Sigmoid colon (tissue), 7 donors: ENCODE results near the gene UBXN7. TPM values are rescaled to one million over a fixed set of nuclear protein-coding genes. Genes with fewer than 3 reads are reported as not detected.

Experiments
- DNase-seq: peaks from one replicate; pipeline ENCODE4 v3.0.0-alpha.2; 2019
- H3K27ac ChIP-seq, 4 donors: fragments of 200-600 bp; sonication (generic); one replicate each; pipeline ENCODE4 v1.5.1; 2016 to 2019; ENCODE audit warnings: mild to moderate bottlenecking in 1 of 4
- H3K27me3 ChIP-seq, 3 donors: fragments of 200-600 bp; sonication (generic); one replicate each; pipeline ENCODE4 v1.5.1; 2019; ENCODE audit warnings: mild to moderate bottlenecking in 1 of 3
- H3K36me3 ChIP-seq, 4 donors: fragments of 200-600 bp; sonication (generic); one replicate each; pipeline ENCODE4 v1.5.1; 2016 to 2019
- H3K4me1 ChIP-seq, 4 donors: fragments of 200-600 bp; sonication (generic); one replicate each; pipeline ENCODE4 v1.5.1; 2017 to 2019
- H3K4me3 ChIP-seq, 4 donors: fragments of 200-600 bp; sonication (generic); one replicate each; pipeline ENCODE4 v1.5.1; 2017 to 2019; ENCODE audit warnings: mild to moderate bottlenecking in 2 of 4, moderate library complexity in 1 of 4
- H3K9me3 ChIP-seq, 4 donors: fragments of 200-600 bp in 3 of 4; sonication (generic) in 3 of 4; one replicate each; pipeline versions ENCODE4 v1.5.1 to v1.6.1; 2013 to 2019
- EP300 ChIP-seq, 4 donors: sonication (generic); formaldehyde crosslinking; IDR thresholded peaks; one replicate each; pipeline ENCODE4 v1.6.1; 2017; ENCODE audit warnings: antibody characterized with exemption in 4 of 4
- POLR2A ChIP-seq, 2 donors: fragments of 450-650 bp; IDR thresholded peaks; one replicate each; pipeline ENCODE4 v1.6.1; 2016; ENCODE audit warnings: antibody characterized with exemption in 2 of 2, mild to moderate bottlenecking in 2 of 2, moderate library complexity in 2 of 2
- POLR2AphosphoS5 ChIP-seq, 4 donors: sonication (generic); formaldehyde crosslinking; IDR thresholded peaks; one replicate each; pipeline ENCODE4 v1.6.1; 2017; ENCODE audit warnings: antibody characterized with exemption in 4 of 4
- WGBS, 2 donors: extraction: QIAGEN DNeasy Blood & Tissue Kit; methylation state at CpG; one replicate each; pipeline ENCODE4 v1.1.7; 2013; 5-methylcytosine and 5-hydroxymethylcytosine counted together
- intact Hi-C: fragments of 100-400 bp; cut with DNase I; formaldehyde crosslinking; loops from one replicate; pipeline ENCODE4 v1.15.1; 2023
- polyA plus RNA-seq, 3 donors: library from polyadenylated mRNA; stranded (reverse); fragments of 200-250 nt; gene quantifications; one replicate each; pipeline ENCODE4 v1.2.3, GENCODE V29; 2013
- total RNA-seq, 4 donors: library from RNA; depleted of rRNA; stranded (reverse); fragments of >200 nt; gene quantifications; one replicate each; pipeline ENCODE4 v1.1.0, GENCODE V29; 2016
- TF ChIP-seq, protein P1 (sequence below), 4 experiments: fragments of 450-650 bp in 3 of 4; fragments of 200-600 bp in 1 of 4; IDR thresholded peaks; one replicate each; pipeline ENCODE4 v1.5.1; 2016 to 2019; ENCODE audit warnings: antibody characterized with exemption in 4 of 4, mild to moderate bottlenecking in 3 of 4, moderate library complexity in 2 of 4
- donor health status: healthy with polysubstance abuse.
- donor health status: Bipolar disorder and iron deficiency.
- donor health status: healthy.

UBXN7 gene
- total and polyA plus RNA-seq, 7 donors = 3.9 to 22.4 (median 14.7) TPM

DNA sequence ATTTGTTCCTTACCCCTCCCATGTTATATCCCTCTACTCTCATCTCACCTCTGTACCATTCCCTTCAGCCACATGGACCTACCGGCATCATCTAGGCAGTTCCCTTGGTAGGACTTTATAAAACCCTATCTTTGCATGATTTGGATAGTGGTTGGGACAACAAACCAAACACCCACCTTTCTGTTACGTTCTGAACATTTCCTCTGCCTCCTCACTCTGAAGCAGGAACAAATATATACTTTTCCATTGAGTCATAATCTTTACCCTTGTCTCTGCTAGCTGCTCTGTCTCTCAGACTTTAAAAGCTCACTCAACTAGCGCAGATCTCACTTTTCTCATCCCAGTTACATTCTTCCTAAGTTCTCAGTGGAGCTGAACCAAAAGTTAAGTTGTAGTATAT lies 17.8 kb downstream of the UBXN7 start:
- no peak for DNase-seq
- Histone ChIP-seq H3K27me3 (no peaks in the 10 kb centered on the region), H3K4me3 (no peak overlapping the region), H3K9me3 (no peaks in the 10 kb centered on the region), H3K4me1 (peaks cover 0 to 32% (median 17%) of the 10 kb centered on the region in 4 donors), H3K27ac (no peak overlapping the region), H3K36me3 (no peaks in the 10 kb centered on the region)
- 81 to 87% methylated on average over 3 of the region's 3 CpGs for WGBS, 2 donors
- intact Hi-C loops = no loop called here
- TF ChIP-seq EP300 (IDR thresholded peaks at IDR 0.05) (no peak), POLR2AphosphoS5 (IDR thresholded peaks at IDR 0.05) (no peak), POLR2A (IDR thresholded peaks at IDR 0.05) (no peak)
- TF ChIP-seq, protein P1, sequence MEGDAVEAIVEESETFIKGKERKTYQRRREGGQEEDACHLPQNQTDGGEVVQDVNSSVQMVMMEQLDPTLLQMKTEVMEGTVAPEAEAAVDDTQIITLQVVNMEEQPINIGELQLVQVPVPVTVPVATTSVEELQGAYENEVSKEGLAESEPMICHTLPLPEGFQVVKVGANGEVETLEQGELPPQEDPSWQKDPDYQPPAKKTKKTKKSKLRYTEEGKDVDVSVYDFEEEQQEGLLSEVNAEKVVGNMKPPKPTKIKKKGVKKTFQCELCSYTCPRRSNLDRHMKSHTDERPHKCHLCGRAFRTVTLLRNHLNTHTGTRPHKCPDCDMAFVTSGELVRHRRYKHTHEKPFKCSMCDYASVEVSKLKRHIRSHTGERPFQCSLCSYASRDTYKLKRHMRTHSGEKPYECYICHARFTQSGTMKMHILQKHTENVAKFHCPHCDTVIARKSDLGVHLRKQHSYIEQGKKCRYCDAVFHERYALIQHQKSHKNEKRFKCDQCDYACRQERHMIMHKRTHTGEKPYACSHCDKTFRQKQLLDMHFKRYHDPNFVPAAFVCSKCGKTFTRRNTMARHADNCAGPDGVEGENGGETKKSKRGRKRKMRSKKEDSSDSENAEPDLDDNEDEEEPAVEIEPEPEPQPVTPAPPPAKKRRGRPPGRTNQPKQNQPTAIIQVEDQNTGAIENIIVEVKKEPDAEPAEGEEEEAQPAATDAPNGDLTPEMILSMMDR (IDR thresholded peaks at IDR 0.05) = no peak

DNA sequence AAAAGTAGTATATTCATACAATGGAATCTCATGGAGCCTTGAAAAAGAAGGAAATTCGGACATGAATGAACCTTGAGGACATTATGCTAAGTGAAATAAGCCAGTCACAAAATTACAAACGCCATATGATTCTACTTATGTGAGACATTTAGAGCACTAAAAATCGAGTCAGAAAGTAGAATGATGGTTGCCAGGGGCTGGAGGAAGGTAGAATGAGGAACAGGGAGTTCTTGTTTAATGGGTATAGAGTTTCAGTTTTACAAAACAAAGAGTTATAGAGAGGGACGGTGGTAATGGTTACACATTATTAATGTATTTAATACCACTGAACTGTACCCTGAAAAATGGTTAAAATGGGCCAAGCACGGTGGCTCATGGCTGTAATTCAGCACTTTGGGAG lies 19.5 kb downstream of the UBXN7 start:
- 88 to 89% methylated on average over 5 of the region's 5 CpGs for WGBS, 2 donors
- H3K9me3 ChIP-seq = no peaks in the 10 kb centered on the region
- DNase-seq = no peak
- H3K27ac ChIP-seq = no peak overlapping the region
- H3K4me3 ChIP-seq = no peak overlapping the region
- H3K27me3 ChIP-seq = no peaks in the 10 kb centered on the region
- H3K36me3 ChIP-seq = no peaks in the 10 kb centered on the region
- intact Hi-C loops = no loop called here
- TF ChIP-seq EP300 (IDR thresholded peaks at IDR 0.05) (no peak), POLR2A (IDR thresholded peaks at IDR 0.05) (no peak), POLR2AphosphoS5 (IDR thresholded peaks at IDR 0.05) (no peak)
- TF ChIP-seq, protein P1 (IDR thresholded peaks at IDR 0.05) = no peak
- H3K4me1 ChIP-seq = peaks cover 0 to 18% (median 5%) of the 10 kb centered on the region in 4 donors

- H3K27me3 ChIP-seq = no peaks in the 10 kb centered on the region
- H3K27ac ChIP-seq = no peak overlapping the region
- H3K4me3 ChIP-seq = no peak overlapping the region
- intact Hi-C loops = no loop called here
- peaks cover 0 to 15% (median 0%) of the 10 kb centered on the region in 4 donors for H3K36me3 ChIP-seq
- no peak for DNase-seq
- WGBS, 2 donors = 81 to 98% methylated on average over 1 of the region's 1 CpG
- TF ChIP-seq, protein P1 (IDR thresholded peaks at IDR 0.05) = no peak
- TF ChIP-seq POLR2AphosphoS5 (IDR thresholded peaks at IDR 0.05) = no peak
- no peak for TF ChIP-seq EP300 (IDR thresholded peaks at IDR 0.05)
- TF ChIP-seq POLR2A (IDR thresholded peaks at IDR 0.05) = no peak
- H3K9me3 ChIP-seq = no peaks in the 10 kb centered on the region
- peaks cover 0 to 20% (median 16%) of the 10 kb centered on the region in 4 donors for H3K4me1 ChIP-seq
Observed at GRCh38 chr3:196409409-196409808, 22.8 kb downstream of the UBXN7 start.

- H3K36me3 ChIP-seq = peaks cover 0 to 15% (median 0%) of the 10 kb centered on the region in 4 donors
- no peak overlapping the region for H3K27ac ChIP-seq
- H3K9me3 ChIP-seq = no peaks in the 10 kb centered on the region
- intact Hi-C loops = no loop called here
- H3K27me3 ChIP-seq = no peaks in the 10 kb centered on the region
- WGBS, 2 donors = 97 to 98% methylated on average over 4 of the region's 4 CpGs
- H3K4me1 ChIP-seq = peaks cover 0 to 19% (median 12%) of the 10 kb centered on the region in 4 donors
- no peak overlapping the region for H3K4me3 ChIP-seq
- TF ChIP-seq, protein P1 (IDR thresholded peaks at IDR 0.05) = no peak
- TF ChIP-seq POLR2A (IDR thresholded peaks at IDR 0.05) = no peak
- TF ChIP-seq POLR2AphosphoS5 (IDR thresholded peaks at IDR 0.05) = no peak
- no peak for TF ChIP-seq EP300 (IDR thresholded peaks at IDR 0.05)
- DNase-seq = no peak
Observed at GRCh38 chr3:196408565-196409300, 23.5 kb downstream of the UBXN7 start.
